A673 (cell line): ENCODE results near the gene LAMA4.
A peak's percentile ranks its signal among the peaks of the same experiment; 100 is the strongest.

Experiments used
- CTCF ChIP-seq: fragments of 300-800, 200-600 bp; sonication (generic); conservative IDR thresholded peaks from 2 replicates; pipeline ENCODE4 v1.5.1; 2017; ENCODE audit warnings: low read depth, mild to moderate bottlenecking, antibody characterized with exemption, low read length, moderate library complexity, mixed read lengths
- EZH2 ChIP-seq: fragments of 200-600 bp; sonication (generic); IDR thresholded peaks from 2 replicates; pipeline ENCODE4 v1.6.1; 2017; ENCODE audit warnings: borderline replicate concordance, low read depth, mild to moderate bottlenecking, mixed read lengths, antibody characterized with exemption, low read length; ENCODE audit not compliant: poor library complexity, severe bottlenecking

- peak; percentile 38; the same call in 1 of the 2 replicates for TF ChIP-seq CTCF
- TF ChIP-seq EZH2, result no peak
These were observed 167.6 kb downstream of the LAMA4 start for GRCh38 chr6:112086744-112087135.
